Liver (tissue), 9 donors: Measurements from ENCODE around the gene HOMER3. TPM values are rescaled to one million over a fixed set of nuclear protein-coding genes. Genes with fewer than 3 reads are reported as not detected.

Experiments
- DNase-seq: peaks from one replicate; pipeline ENCODE4 v3.0.0-alpha.2; 2017; ENCODE audit warnings: low spot score
- H3K27ac ChIP-seq, 2 donors: one replicate each; pipeline ENCODE4 v1.7.0; 2013; ENCODE audit warnings: inconsistent platforms in 2 of 2, low read length in 2 of 2, control low read depth in 1 of 2, low read depth in 1 of 2, mild to moderate bottlenecking in 1 of 2
- H3K27me3 ChIP-seq, 4 donors: one replicate each; pipeline versions ENCODE4 v1.6.1 to v1.7.0; 2013; ENCODE audit warnings: low read length in 3 of 4, inconsistent platforms in 1 of 4, mild to moderate bottlenecking in 1 of 4, moderate library complexity in 1 of 4; ENCODE audit not compliant: control insufficient read depth in 4 of 4, insufficient read depth in 4 of 4
- H3K36me3 ChIP-seq, 4 donors: one replicate each; pipeline versions ENCODE4 v1.6.1 to v1.7.0; 2013; ENCODE audit warnings: low read length in 3 of 4, mild to moderate bottlenecking in 3 of 4, low read depth in 1 of 4, moderate library complexity in 1 of 4; ENCODE audit not compliant: control insufficient read depth in 4 of 4, insufficient read depth in 3 of 4
- H3K4me1 ChIP-seq, 4 donors: one replicate each; pipeline versions ENCODE4 v1.6.1 to v1.7.0; 2013; ENCODE audit warnings: low read length in 3 of 4, mild to moderate bottlenecking in 3 of 4, moderate library complexity in 1 of 4; ENCODE audit not compliant: control insufficient read depth in 4 of 4, insufficient read depth in 4 of 4
- H3K4me3 ChIP-seq, 3 donors: one replicate each; pipeline versions ENCODE4 v1.6.1 to v1.7.0; 2013; ENCODE audit warnings: low read length in 3 of 3, control low read depth in 1 of 3, low read depth in 1 of 3, mild to moderate bottlenecking in 1 of 3
- H3K9ac ChIP-seq, 2 donors: one replicate each; pipeline ENCODE4 v1.7.0; 2013; ENCODE audit warnings: low read length in 2 of 2, mild to moderate bottlenecking in 2 of 2, moderate library complexity in 2 of 2, control low read depth in 1 of 2, low read depth in 1 of 2
- H3K9me3 ChIP-seq, 4 donors: one replicate each; pipeline versions ENCODE4 v1.6.1 to v1.7.0; 2013; ENCODE audit warnings: low read length in 3 of 4; ENCODE audit not compliant: control insufficient read depth in 4 of 4
- ATF3 ChIP-seq: IDR thresholded peaks from 2 replicates; pipeline ENCODE4 v1.6.1; 2016; ENCODE audit warnings: antibody characterized with exemption
- CTCF ChIP-seq: fragments of 150-350 bp; IDR thresholded peaks from 2 replicates; pipeline ENCODE4 v1.5.1; 2017; ENCODE audit warnings: improper control_type of control experiment, low read depth, low read length; ENCODE audit not compliant: missing input control
- EGR1 ChIP-seq, 2 donors: IDR thresholded peaks; 2 replicates each; pipeline ENCODE4 v1.6.1; 2016 to 2018; ENCODE audit warnings: antibody characterized with exemption in 2 of 2, low read depth in 2 of 2
- FOXA2 ChIP-seq: IDR thresholded peaks from 2 replicates; pipeline ENCODE4 v1.6.1; 2016; ENCODE audit warnings: antibody characterized with exemption
- GABPA ChIP-seq, 2 donors: IDR thresholded peaks in 1 of 2; conservative IDR thresholded peaks in 1 of 2; 2 replicates each; pipeline ENCODE4 v1.6.1; 2016; ENCODE audit warnings: antibody characterized with exemption in 2 of 2, mild to moderate bottlenecking in 1 of 2, moderate library complexity in 1 of 2
- HNF4A ChIP-seq, 2 donors: conservative IDR thresholded peaks; 2 replicates each; pipeline ENCODE4 v1.6.1; 2016; ENCODE audit warnings: antibody characterized with exemption in 2 of 2, mild to moderate bottlenecking in 2 of 2
- HNF4G ChIP-seq: IDR thresholded peaks from 2 replicates; pipeline ENCODE4 v1.6.1; 2016; ENCODE audit warnings: antibody characterized with exemption
- MAX ChIP-seq: IDR thresholded peaks from 2 replicates; pipeline ENCODE4 v1.6.1; 2016; ENCODE audit warnings: antibody characterized with exemption
- NR2F2 ChIP-seq: IDR thresholded peaks from 2 replicates; pipeline ENCODE4 v1.6.1; 2016; ENCODE audit warnings: antibody characterized with exemption
- RAD21 ChIP-seq, 2 donors: IDR thresholded peaks; 2 replicates each; pipeline ENCODE4 v1.6.1; 2016; ENCODE audit warnings: antibody characterized with exemption in 2 of 2, mild to moderate bottlenecking in 2 of 2
- RXRA ChIP-seq, 2 donors: IDR thresholded peaks; 2 replicates each; pipeline ENCODE4 v1.6.1; 2017 to 2018; ENCODE audit warnings: antibody characterized with exemption in 2 of 2, mild to moderate bottlenecking in 1 of 2
- SP1 ChIP-seq: IDR thresholded peaks from 2 replicates; pipeline ENCODE4 v1.6.1; 2018; ENCODE audit warnings: antibody characterized with exemption, mild to moderate bottlenecking
- TAF1 ChIP-seq: conservative IDR thresholded peaks from 2 replicates; pipeline ENCODE4 v1.6.1; 2016; ENCODE audit warnings: antibody characterized with exemption, mild to moderate bottlenecking
- YY1 ChIP-seq: IDR thresholded peaks from 2 replicates; pipeline ENCODE4 v1.6.1; 2016; ENCODE audit warnings: antibody characterized with exemption, mild to moderate bottlenecking
- ZBTB33 ChIP-seq: IDR thresholded peaks from 2 replicates; pipeline ENCODE4 v1.6.1; 2016; ENCODE audit warnings: antibody characterized with exemption
- WGBS: extraction: QIAGEN DNeasy Blood & Tissue Kit; methylation state at CpG from one replicate; pipeline ENCODE4 v1.1.7; 2013; 5-methylcytosine and 5-hydroxymethylcytosine counted together
- polyA plus RNA-seq, 2 donors: library from polyadenylated mRNA; stranded (reverse) in 1 of 2; unstranded in 1 of 2; fragments of 200-250 nt in 1 of 2; fragments of >200 nt in 1 of 2; fragmentation: Nextera tagmentation in 1 of 2; extraction: Ambion mirVana in 1 of 2; gene quantifications; one replicate each; pipeline versions ENCODE4 v1.2.1 to v1.2.3, GENCODE V29; 2013 to 2015
- total RNA-seq, 2 donors: library from RNA; depleted of rRNA; stranded (reverse); fragments of >200 nt; gene quantifications; one replicate each; pipeline ENCODE4 v1.2.3, GENCODE V29; 2014
- donor health status: healthy.
- donor health status: healthy.
- donor health status: healthy.
- donor health status: healthy.
- donor health status: healthy.

Gene HOMER3
- total and polyA plus RNA-seq, 4 donors: 0.18 to 5.4 (median 3.5) TPM

GRCh38 chr19:18939163-18939562, 1.9 kb downstream of the HOMER3 start (continued):
- TF ChIP-seq YY1: no peak
- no peak for TF ChIP-seq EGR1 (IDR thresholded peaks at IDR 0.05; ENCODE audit: low read depth in 2 of 2)

GRCh38 chr19:18933297-18933696, 7.7 kb downstream of the HOMER3 start:
- Histone ChIP-seq H3K27ac (no peak overlapping the region), H3K4me3 (no peak overlapping the region), H3K4me1 (peaks cover 0 to 3% (median under 1%) of the 10 kb centered on the region in 4 donors), H3K9ac (no peak overlapping the region), H3K27me3 (no peaks in the 10 kb centered on the region), H3K9me3 (no peaks in the 10 kb centered on the region), H3K36me3 (peaks cover 0 to 9% (median 0%) of the 10 kb centered on the region in 4 donors)
- TF ChIP-seq ZBTB33 (no peak), SP1 (no peak), TAF1 (no peak), CTCF (no peak), RAD21 (IDR thresholded peaks at IDR 0.05) (no peak), NR2F2 (no peak)
- 82% methylated on average over 13 of the region's 13 CpGs for WGBS
- no peak for DNase-seq

- H3K9ac ChIP-seq: no peak overlapping the region
- no peaks in the 10 kb centered on the region for H3K9me3 ChIP-seq
- H3K4me3 ChIP-seq: peak overlapping the region in 1 of 3 donors; percentile 19
- TF ChIP-seq SP1: no peak
- no peak for TF ChIP-seq ZBTB33
- TF ChIP-seq HNF4A (conservative IDR thresholded peaks at IDR 0.05): no peak
- TF ChIP-seq HNF4G: no peak
- TF ChIP-seq MAX: no peak
- TF ChIP-seq CTCF: no peak
- TF ChIP-seq ATF3: no peak
- TF ChIP-seq TAF1: no peak
- TF ChIP-seq RAD21 (IDR thresholded peaks at IDR 0.05): no peak
- TF ChIP-seq FOXA2: no peak
- TF ChIP-seq RXRA (IDR thresholded peaks at IDR 0.05): no peak
- TF ChIP-seq GABPA (IDR thresholded peaks at IDR 0.05 in 1 of 2, conservative IDR thresholded peaks at IDR 0.05 in 1 of 2): no peak
- H3K36me3 ChIP-seq: peaks cover 0 to 17% (median 0%) of the 10 kb centered on the region in 4 donors
- no peaks in the 10 kb centered on the region for H3K27me3 ChIP-seq
- H3K27ac ChIP-seq: no peak overlapping the region
- 11% methylated on average over 37 of the region's 37 CpGs for WGBS
- peaks cover 0 to 3% (median under 1%) of the 10 kb centered on the region in 4 donors for H3K4me1 ChIP-seq
- DNase-seq: peak; percentile 95
Measured at GRCh38 chr19:18932216-18932841, 8.7 kb downstream of the HOMER3 start.
